ENCODE results near the gene MYRIP.

GRCh38 chr3:40102182-40102581 is 292.8 kb downstream of the MYRIP start:
- TF ChIP-seq SUZ12 (IDR thresholded peaks at IDR 0.05): no peak
- TF ChIP-seq FOXM1 (IDR thresholded peaks at IDR 0.05; ENCODE audit: borderline replicate concordance): no peak
- TF ChIP-seq FOXK2 (IDR thresholded peaks at IDR 0.05): no peak
- no peak for TF ChIP-seq SP1 (IDR thresholded peaks at IDR 0.05)
- TF ChIP-seq ARNT (IDR thresholded peaks at IDR 0.05): no peak
- no peak for TF ChIP-seq FOXA1 (IDR thresholded peaks at IDR 0.05)
- TF ChIP-seq TARDBP (IDR thresholded peaks at IDR 0.05): no peak
- TF ChIP-seq, protein P1, sequence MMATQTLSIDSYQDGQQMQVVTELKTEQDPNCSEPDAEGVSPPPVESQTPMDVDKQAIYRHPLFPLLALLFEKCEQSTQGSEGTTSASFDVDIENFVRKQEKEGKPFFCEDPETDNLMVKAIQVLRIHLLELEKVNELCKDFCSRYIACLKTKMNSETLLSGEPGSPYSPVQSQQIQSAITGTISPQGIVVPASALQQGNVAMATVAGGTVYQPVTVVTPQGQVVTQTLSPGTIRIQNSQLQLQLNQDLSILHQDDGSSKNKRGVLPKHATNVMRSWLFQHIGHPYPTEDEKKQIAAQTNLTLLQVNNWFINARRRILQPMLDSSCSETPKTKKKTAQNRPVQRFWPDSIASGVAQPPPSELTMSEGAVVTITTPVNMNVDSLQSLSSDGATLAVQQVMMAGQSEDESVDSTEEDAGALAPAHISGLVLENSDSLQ (IDR thresholded peaks at IDR 0.05): no peak
- no peak for TF ChIP-seq ELF4 (IDR thresholded peaks at IDR 0.05)
